ENCODE data around the gene SLC35F4. TPM values are rescaled to one million over a fixed set of nuclear protein-coding genes. Genes with fewer than 3 reads are reported as not detected.
A peak's percentile ranks its signal among the peaks of the same experiment; 100 is the strongest.

The SLC35F4 gene
- total and polyA plus RNA-seq, 2 donors from 2014 or later = 0.30 TPM; not detected in 1

GRCh38 chr14:57831981-57832380 is 33.9 kb downstream of the SLC35F4 start:
- no peaks in the 10 kb centered on the region for H3K4me1 ChIP-seq (ENCODE audit: control insufficient read depth in 2 of 3, insufficient read depth in 2 of 3, low read depth in 1 of 3, low read length in 3 of 3)
- FAIRE-seq = no peak
- no peak overlapping the region for H3K9ac ChIP-seq (ENCODE audit: low read length in 3 of 3)
- H3K9me3 ChIP-seq (ENCODE audit: control insufficient read depth in 2 of 3, insufficient read depth in 1 of 3, low read length in 3 of 3) = no peaks in the 10 kb centered on the region
- intact Hi-C loops (cut with DNase I) = no loop called here
- no peak overlapping the region for H3K27ac ChIP-seq (ENCODE audit: low read depth in 2 of 2, low read length in 2 of 2)
- H3K4me3 ChIP-seq (ENCODE audit: low read length in 3 of 3) = no peak overlapping the region
- TF ChIP-seq, protein P1, sequence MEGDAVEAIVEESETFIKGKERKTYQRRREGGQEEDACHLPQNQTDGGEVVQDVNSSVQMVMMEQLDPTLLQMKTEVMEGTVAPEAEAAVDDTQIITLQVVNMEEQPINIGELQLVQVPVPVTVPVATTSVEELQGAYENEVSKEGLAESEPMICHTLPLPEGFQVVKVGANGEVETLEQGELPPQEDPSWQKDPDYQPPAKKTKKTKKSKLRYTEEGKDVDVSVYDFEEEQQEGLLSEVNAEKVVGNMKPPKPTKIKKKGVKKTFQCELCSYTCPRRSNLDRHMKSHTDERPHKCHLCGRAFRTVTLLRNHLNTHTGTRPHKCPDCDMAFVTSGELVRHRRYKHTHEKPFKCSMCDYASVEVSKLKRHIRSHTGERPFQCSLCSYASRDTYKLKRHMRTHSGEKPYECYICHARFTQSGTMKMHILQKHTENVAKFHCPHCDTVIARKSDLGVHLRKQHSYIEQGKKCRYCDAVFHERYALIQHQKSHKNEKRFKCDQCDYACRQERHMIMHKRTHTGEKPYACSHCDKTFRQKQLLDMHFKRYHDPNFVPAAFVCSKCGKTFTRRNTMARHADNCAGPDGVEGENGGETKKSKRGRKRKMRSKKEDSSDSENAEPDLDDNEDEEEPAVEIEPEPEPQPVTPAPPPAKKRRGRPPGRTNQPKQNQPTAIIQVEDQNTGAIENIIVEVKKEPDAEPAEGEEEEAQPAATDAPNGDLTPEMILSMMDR (IDR thresholded peaks at IDR 0.05; ENCODE audit: borderline replicate concordance, extremely low read depth, insufficient read depth) = no peak
- DNase-seq = peak in 4 of 5 donors; percentile 44 to 76 (median 52)
- no peaks in the 10 kb centered on the region for H3K36me3 ChIP-seq (ENCODE audit: control insufficient read depth in 2 of 3, insufficient read depth in 3 of 3, low read length in 3 of 3)
- no peaks in the 10 kb centered on the region for H3K27me3 ChIP-seq (ENCODE audit: control insufficient read depth, insufficient read depth, low read length)

- no peak overlapping the region for H3K4me3 ChIP-seq (ENCODE audit: low read length in 3 of 3)
- intact Hi-C loops (cut with DNase I) = no loop called here
These were observed 37.2 kb downstream of the SLC35F4 start for GRCh38 chr14:57828713-57829112.

GRCh38 chr14:57823015-57823660 is 42.8 kb downstream of the SLC35F4 start:
- Histone ChIP-seq H3K27me3 (ENCODE audit: control insufficient read depth, insufficient read depth, low read length) (no peaks in the 10 kb centered on the region), H3K27ac (ENCODE audit: low read depth in 2 of 2, low read length in 2 of 2) (no peak overlapping the region), H3K4me3 (ENCODE audit: low read length in 3 of 3) (no peak overlapping the region), H3K9me3 (ENCODE audit: control insufficient read depth in 2 of 3, insufficient read depth in 1 of 3, low read length in 3 of 3) (no peaks in the 10 kb centered on the region), H3K9ac (ENCODE audit: low read length in 3 of 3) (no peak overlapping the region), H3K4me1 (ENCODE audit: control insufficient read depth in 2 of 3, insufficient read depth in 2 of 3, low read depth in 1 of 3, low read length in 3 of 3) (no peaks in the 10 kb centered on the region), H3K36me3 (ENCODE audit: control insufficient read depth in 2 of 3, insufficient read depth in 3 of 3, low read length in 3 of 3) (no peaks in the 10 kb centered on the region)
- no peak for DNase-seq
- no peak for FAIRE-seq
- TF ChIP-seq, protein P1 (IDR thresholded peaks at IDR 0.05; ENCODE audit: borderline replicate concordance, extremely low read depth, insufficient read depth) = no peak
- intact Hi-C loops (cut with DNase I) = no loop called here

More at GRCh38 chr14:57828713-57829112, 37.2 kb downstream of the SLC35F4 start:
- FAIRE-seq = no peak
- Histone ChIP-seq H3K27ac (ENCODE audit: low read depth in 2 of 2, low read length in 2 of 2) (no peak overlapping the region), H3K36me3 (ENCODE audit: control insufficient read depth in 2 of 3, insufficient read depth in 3 of 3, low read length in 3 of 3) (no peaks in the 10 kb centered on the region), H3K4me1 (ENCODE audit: control insufficient read depth in 2 of 3, insufficient read depth in 2 of 3, low read depth in 1 of 3, low read length in 3 of 3) (no peaks in the 10 kb centered on the region), H3K27me3 (ENCODE audit: control insufficient read depth, insufficient read depth, low read length) (no peaks in the 10 kb centered on the region), H3K9me3 (ENCODE audit: control insufficient read depth in 2 of 3, insufficient read depth in 1 of 3, low read length in 3 of 3) (no peaks in the 10 kb centered on the region), H3K9ac (ENCODE audit: low read length in 3 of 3) (no peak overlapping the region)
- DNase-seq = no peak
- TF ChIP-seq, protein P1 (IDR thresholded peaks at IDR 0.05; ENCODE audit: borderline replicate concordance, extremely low read depth, insufficient read depth) = no peak

GRCh38 chr14:57822081-57822480 is 43.8 kb downstream of the SLC35F4 start:
- intact Hi-C loops (cut with DNase I) = no loop called here
- TF ChIP-seq, protein P1 (IDR thresholded peaks at IDR 0.05; ENCODE audit: borderline replicate concordance, extremely low read depth, insufficient read depth) = no peak
- no peak for DNase-seq
- Histone ChIP-seq H3K9me3 (ENCODE audit: control insufficient read depth in 2 of 3, insufficient read depth in 1 of 3, low read length in 3 of 3) (no peaks in the 10 kb centered on the region), H3K36me3 (ENCODE audit: control insufficient read depth in 2 of 3, insufficient read depth in 3 of 3, low read length in 3 of 3) (no peaks in the 10 kb centered on the region), H3K4me1 (ENCODE audit: control insufficient read depth in 2 of 3, insufficient read depth in 2 of 3, low read depth in 1 of 3, low read length in 3 of 3) (no peaks in the 10 kb centered on the region), H3K4me3 (ENCODE audit: low read length in 3 of 3) (no peak overlapping the region), H3K27me3 (ENCODE audit: control insufficient read depth, insufficient read depth, low read length) (no peaks in the 10 kb centered on the region), H3K27ac (ENCODE audit: low read depth in 2 of 2, low read length in 2 of 2) (no peak overlapping the region), H3K9ac (ENCODE audit: low read length in 3 of 3) (no peak overlapping the region)
- no peak for FAIRE-seq

All from kidney (tissue), 14 donors.